HepG2 (cell line): ENCODE data around the gene SOX5. TPM values are rescaled to one million over a fixed set of nuclear protein-coding genes. Genes with fewer than 3 reads are reported as not detected.

Source experiments
- ATAC-seq: fragments of 200-7000 bp; cut with Tn5 transposase; 3 replicates; pipeline ENCODE4 v1.9.1; 2020; ENCODE audit warnings: mild to moderate bottlenecking, moderate library complexity
- BruUV-seq: library from RNA; stranded (reverse); fragments of 400-500 nt; replicated peaks from 2 replicates; lab custom pipeline; 2021; lab: Mats Ljungman, UMichigan
- CTCF ChIA-PET: fragments of 300-600 bp; formaldehyde crosslinking; extraction: SDS; loops from one replicate; lab custom pipeline; 2021; ENCODE audit warnings: low total read pairs, inconsistent platforms, low intra/inter-chr PET ratio; lab: Yijun Ruan, JAX
- POLR2A ChIA-PET: fragments of 350-600 bp; sonication (Branson Sonifier 250); formaldehyde crosslinking; loops from one replicate; lab custom pipeline; 2020; ENCODE audit warnings: antibody characterized with exemption, inconsistent platforms; lab: Yijun Ruan, JAX
- DNase-seq: peaks from one replicate; pipeline ENCODE4 v3.0.0-alpha.2; 2015; ENCODE audit warnings: low spot score
- FAIRE-seq: peaks from 3 replicates; lab custom pipeline; 2011; peaks lifted over from hg19 to GRCh38; lab: Jason Lieb, UNC
- H2AFZ ChIP-seq: one replicate; pipeline ENCODE4 v1.6.1; 2011; ENCODE audit warnings: low read length, inconsistent platforms
- H3K27ac ChIP-seq: fragments of 300-600 bp; 3 replicates; pipeline ENCODE4 v1.8.0; 2011; ENCODE audit warnings: mixed run types, mild to moderate bottlenecking, mixed read lengths, low read length, inconsistent platforms; ENCODE audit not compliant: insufficient read depth; ENCODE audit errors: extremely low read length
- H3K27me3 ChIP-seq, 2 experiments: fragments of 200-600 bp in 1 of 2; 2 replicates in 1 of 2; 3 replicates in 1 of 2; pipeline versions ENCODE4 v1.6.0 to v1.8.0; 2011; ENCODE audit warnings: low read length in 2 of 2, mild to moderate bottlenecking in 2 of 2, moderate library complexity in 2 of 2, inconsistent platforms in 1 of 2; ENCODE audit not compliant: insufficient read depth in 2 of 2, control insufficient read depth in 1 of 2
- H3K36me3 ChIP-seq, 2 experiments: fragments of 200-600 bp in 1 of 2; replicated peaks in 1 of 2; 2 replicates in 1 of 2; 3 replicates in 1 of 2; pipeline versions ENCODE4 v1.5.1 to v1.8.0; 2011; ENCODE audit warnings: low read length in 2 of 2, inconsistent platforms in 1 of 2; ENCODE audit not compliant: insufficient read depth in 2 of 2, control insufficient read depth in 1 of 2
- H3K4me1 ChIP-seq: 2 replicates; pipeline ENCODE4 v1.5.1; 2012; ENCODE audit warnings: low read length, inconsistent platforms; ENCODE audit not compliant: insufficient read depth
- H3K4me2 ChIP-seq: 2 replicates; pipeline ENCODE4 v1.6.0; 2011; ENCODE audit warnings: low read depth, low read length, inconsistent platforms
- H3K4me3 ChIP-seq, 3 experiments: fragments of 200-600 bp in 1 of 3; sonication (generic), shearing (Covaris generic) in 1 of 3; replicated peaks in 1 of 3; 2 replicates each; pipeline ENCODE4 v1.5.1; 2011 to 2016; ENCODE audit warnings: low read length in 3 of 3, inconsistent platforms in 2 of 3, low read depth in 2 of 3, mild to moderate bottlenecking in 2 of 3, control low read depth in 1 of 3, mixed read lengths in 1 of 3; ENCODE audit not compliant: insufficient read depth in 1 of 3
- H3K79me2 ChIP-seq: one replicate; pipeline ENCODE4 v1.6.1; 2011; ENCODE audit warnings: low read length, inconsistent platforms; ENCODE audit not compliant: insufficient read depth
- H3K9ac ChIP-seq: 2 replicates; pipeline ENCODE4 v1.6.0; 2011; ENCODE audit warnings: mild to moderate bottlenecking, low read depth, low read length, inconsistent platforms; ENCODE audit not compliant: insufficient read depth
- H3K9me3 ChIP-seq: 2 replicates; pipeline ENCODE4 v1.5.1; 2012; ENCODE audit warnings: mild to moderate bottlenecking, low read length
- H4K20me1 ChIP-seq: 2 replicates; pipeline ENCODE4 v1.6.0; 2011; ENCODE audit warnings: inconsistent platforms, mild to moderate bottlenecking, low read length, moderate library complexity; ENCODE audit not compliant: insufficient read depth
- MAFK ChIP-seq, 2 experiments: IDR thresholded peaks in 1 of 2; conservative IDR thresholded peaks in 1 of 2; 2 replicates each; pipeline ENCODE4 v1.6.1; 2011; ENCODE audit warnings: improper control_type of control experiment in 2 of 2, low read length in 2 of 2
- RBM22 ChIP-seq: fragments of 200-400 bp; formaldehyde crosslinking; optimal IDR thresholded peaks from 2 replicates; pipeline ENCODE3; 2017; ENCODE audit warnings: mild to moderate bottlenecking, low read length, moderate library complexity
- ZC3H4 ChIP-seq: sonication (generic); formaldehyde crosslinking; IDR thresholded peaks from 2 replicates; pipeline ENCODE4 v1.4.0; 2020; ENCODE audit warnings: missing genetic modification reagents, borderline replicate concordance
- ZNF138 ChIP-seq: sonication (generic); formaldehyde crosslinking; IDR thresholded peaks from 2 replicates; pipeline ENCODE4 v1.5.0; 2020; ENCODE audit warnings: mild to moderate bottlenecking, low read depth, missing genetic modification reagents
- WGBS: methylation state at CpG from one replicate; pipeline ENCODE4 v1.1.6; 2017; ENCODE audit warnings: low lambda C conversion rate; 5-methylcytosine and 5-hydroxymethylcytosine counted together
- in situ Hi-C: cut with HindIII; loops from 2 replicates; pipeline ENCODE4 v1.10.0; 2017; ENCODE audit warnings: low pct_unique_long_range_greater_than_20kb; ENCODE audit not compliant: extremely low pct_ligation_motif_present
- intact Hi-C: fragments of 100-400 bp; cut with micrococcal nuclease; formaldehyde crosslinking; loops from one replicate; pipeline ENCODE4 v1.10.0; 2022; ENCODE audit not compliant: unreplicated experiment
- polyA plus RNA-seq, 8 experiments: library from polyadenylated mRNA; depleted of rRNA in 3 of 8; stranded (reverse) in 7 of 8; unstranded in 1 of 8; fragments of >200 nt; fragmentation: Illumina TruSeq in 4 of 8; extraction: Trizol in 4 of 8; gene quantifications; 2 replicates each; pipeline versions ENCODE4 v1.2.1 to v1.2.3, GENCODE V29; 2011 to 2016; ENCODE audit warnings: low read depth in 4 of 8, missing spikeins in 1 of 8, mixed read lengths in 1 of 8; ENCODE audit not compliant: insufficient read depth in 1 of 8
- total RNA-seq, 5 experiments: library from RNA; depleted of rRNA; stranded (reverse); fragments of >200 nt; fragmentation: Illumina TruSeq; extraction: Trizol; gene quantifications; 2 replicates each; pipeline ENCODE4 v1.2.3, GENCODE V29; 2016; ENCODE audit warnings: low read depth in 1 of 5

SOX5 gene
- total and polyA plus RNA-seq, 2 of the 13 experiments (the other 11 are each of a cell fraction or from before 2014, with no cell fraction given) = 18.5 to 76.4 TPM

DNA sequence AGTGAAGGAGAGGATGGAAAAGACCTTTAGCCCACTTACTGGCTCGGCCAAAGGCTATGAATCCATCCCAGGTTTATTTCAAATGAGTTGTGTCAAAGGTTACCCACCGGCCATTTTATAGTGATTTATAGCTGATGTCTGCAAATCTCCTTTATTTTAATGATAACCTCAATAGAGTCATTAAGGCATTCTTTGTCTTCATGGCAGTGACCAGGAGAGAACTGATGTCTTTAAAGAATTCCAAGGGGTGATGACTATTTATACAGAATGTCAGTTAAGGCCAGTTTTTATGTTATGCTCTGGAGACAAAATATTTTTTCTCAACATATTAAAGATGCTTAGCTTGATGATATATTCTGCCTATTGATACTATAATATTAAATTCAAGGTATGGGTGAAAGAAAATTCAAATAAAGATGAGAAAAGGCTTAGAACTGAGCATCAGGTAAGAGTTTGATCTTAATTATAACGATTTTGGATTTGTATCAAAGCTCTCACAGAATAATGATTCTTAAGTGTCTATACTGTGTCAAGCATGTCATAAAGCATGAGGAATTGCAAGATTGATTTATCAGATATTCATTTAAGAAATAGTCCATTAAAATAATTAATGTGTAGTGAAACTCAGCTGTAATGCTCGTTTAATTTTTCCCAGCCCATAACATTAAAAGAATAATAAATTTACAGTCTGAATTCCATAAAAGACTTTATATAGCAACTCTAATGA lies 361.5 kb downstream of the SOX5 start:
- no peak overlapping the region for H3K4me2 ChIP-seq
- no peaks in the 10 kb centered on the region for H4K20me1 ChIP-seq
- H3K4me1 ChIP-seq = no peaks in the 10 kb centered on the region
- no peaks in the 10 kb centered on the region for H3K79me2 ChIP-seq
- in situ Hi-C loops (no loop called here), intact Hi-C loops (no loop called here)
- no peak for DNase-seq
- POLR2A ChIA-PET = no interaction called here
- CTCF ChIA-PET = no interaction called here
- H3K4me3 ChIP-seq = no peak overlapping the region
- no peaks in the 10 kb centered on the region for H3K9me3 ChIP-seq
- no peak for FAIRE-seq
- BruUV-seq = no TSS peak
- no peak overlapping the region for H3K27ac ChIP-seq
- 94% methylated on average over 4 of the region's 4 CpGs for WGBS
- no peak overlapping the region for H2AFZ ChIP-seq
- no peaks in the 10 kb centered on the region for H3K27me3 ChIP-seq
- H3K9ac ChIP-seq = no peak overlapping the region
- peaks cover 1 to 5% of the 10 kb centered on the region in 2 experiments; a peak in 1 of 5 replicates for H3K36me3 ChIP-seq
- ATAC-seq = no peak
- TF ChIP-seq ZC3H4 (CRISPR knock-in tag) (no peak), MAFK (conservative IDR thresholded peaks at IDR 0.05 in 1 of 2, IDR thresholded peaks at IDR 0.05 in 1 of 2; ENCODE audit: low read length in 2 of 2) (peak in 1 of 2 experiments; percentile 26; a peak in 1 of 4 replicates)
- TF ChIP-seq, all 625 proteins: peak for 1

DNA sequence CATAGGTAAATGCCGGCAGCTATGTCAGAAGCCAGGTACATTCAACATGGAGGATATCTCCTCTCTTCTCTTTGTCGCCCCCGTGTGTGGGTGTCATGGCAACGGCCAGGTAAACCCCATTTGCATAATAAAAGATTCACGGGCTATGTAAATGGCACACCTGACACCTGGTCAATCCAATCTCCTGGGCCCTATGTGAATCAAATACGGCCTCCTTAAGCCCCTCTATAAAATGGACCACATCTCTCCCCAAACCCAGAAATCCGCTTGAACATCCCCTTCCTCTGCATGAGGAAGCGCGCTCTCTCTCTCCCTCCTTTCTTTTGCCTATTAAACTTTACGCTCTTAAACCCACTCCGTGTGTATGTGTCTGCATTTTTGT lies 363.7 kb downstream of the SOX5 start:
- WGBS = 98% methylated on average over 9 of the region's 11 CpGs
- intact Hi-C loops (no loop called here), in situ Hi-C loops (no loop called here)
- no peak overlapping the region for H2AFZ ChIP-seq
- TF ChIP-seq RBM22 = peak; percentile 58
- no peak for TF ChIP-seq ZNF138 (CRISPR knock-in tag)
- no TSS peak for BruUV-seq
- H3K4me2 ChIP-seq = no peak overlapping the region
- CTCF ChIA-PET = no interaction called here
- no peaks in the 10 kb centered on the region for H3K79me2 ChIP-seq
- H3K36me3 ChIP-seq = peaks cover 1 to 5% of the 10 kb centered on the region in 2 experiments; a peak in 1 of 5 replicates
- H3K9me3 ChIP-seq = no peaks in the 10 kb centered on the region
- H3K27me3 ChIP-seq = no peaks in the 10 kb centered on the region
- POLR2A ChIA-PET = no interaction called here
- ATAC-seq (no peak), DNase-seq (no peak), FAIRE-seq (no peak)
- H3K4me1 ChIP-seq = no peaks in the 10 kb centered on the region
- no peak overlapping the region for H3K27ac ChIP-seq
- H3K4me3 ChIP-seq = no peak overlapping the region
- no peaks in the 10 kb centered on the region for H4K20me1 ChIP-seq
- no peak overlapping the region for H3K9ac ChIP-seq
